ENCODE data around the gene AKT1.

DNA sequence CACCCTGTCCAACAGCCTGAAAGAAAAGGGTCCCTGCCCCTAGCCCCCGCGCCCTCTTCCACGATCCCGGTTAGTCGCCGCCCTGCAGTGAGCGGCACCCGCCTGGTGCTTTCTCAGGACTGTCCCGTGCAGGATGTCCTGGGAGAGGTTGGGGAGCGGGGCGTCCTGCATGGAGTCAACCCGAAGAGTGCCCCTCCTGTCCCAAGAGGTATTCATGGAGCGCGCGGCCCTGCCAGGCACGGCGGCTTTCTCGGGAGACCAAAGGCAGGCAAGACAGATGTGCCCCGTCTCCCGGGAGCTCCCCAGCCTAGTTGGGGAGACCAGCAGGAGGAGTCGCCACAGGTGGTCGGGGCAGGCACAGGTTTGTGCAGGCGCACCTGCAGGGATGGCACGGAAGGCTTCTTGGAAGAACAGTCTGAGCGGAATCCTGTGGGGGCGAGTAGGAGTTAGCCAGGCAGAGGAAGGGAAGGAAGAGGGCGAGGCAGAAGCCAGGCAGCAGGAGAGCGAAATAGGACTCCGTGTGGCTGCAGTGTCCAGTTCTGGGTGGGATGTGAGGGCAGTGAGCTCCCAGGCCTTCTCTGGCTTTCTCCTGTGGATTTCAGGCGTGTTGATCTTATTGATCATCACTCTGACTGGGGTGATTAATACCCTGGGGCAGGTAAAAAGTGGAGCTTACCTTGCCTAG lies 41.9 kb downstream of the AKT1 start:
- TF ChIP-seq CTCF (IDR thresholded peaks at IDR 0.05) (no peak), POLR2A (IDR thresholded peaks at IDR 0.05) (no peak)

All from gastroesophageal sphincter (tissue), 3 donors.